GM19043 (cell line): Measurements from ENCODE around the gene GPC3.
"Not testable (repeated sequence)": the region's sequence is repeated elsewhere in the genome, so short reads cannot be mapped to it uniquely, and the experiment has no call there.

ENCODE experiments used
- ATAC-seq: cut with Tn5 transposase; IDR thresholded peaks from one replicate; pipeline ENCODE4 v1.9.1; 2021; ENCODE audit warnings: low read depth; ENCODE audit not compliant: unreplicated experiment

GPC3 gene

DNA sequence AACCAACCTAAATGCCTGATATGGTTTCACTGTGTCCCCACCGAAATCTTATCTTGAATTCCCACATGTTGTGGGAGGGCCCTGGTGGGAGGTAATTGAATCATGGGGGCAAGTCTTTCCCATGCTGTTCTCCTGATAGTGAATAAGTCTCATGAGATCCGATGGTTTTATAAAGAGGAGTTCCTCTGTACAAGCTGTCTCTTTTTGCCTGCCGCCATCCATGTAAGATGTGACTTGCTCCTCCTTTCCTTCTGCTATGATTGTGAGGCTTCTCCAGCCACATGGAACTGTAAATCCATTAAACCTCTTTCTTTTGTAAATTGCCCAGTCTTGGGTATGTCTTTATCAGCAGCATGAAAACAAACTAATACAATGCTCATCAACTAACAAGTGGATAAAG is 265.1 kb downstream of the GPC3 start:
- not testable (repeated sequence) for ATAC-seq

DNA sequence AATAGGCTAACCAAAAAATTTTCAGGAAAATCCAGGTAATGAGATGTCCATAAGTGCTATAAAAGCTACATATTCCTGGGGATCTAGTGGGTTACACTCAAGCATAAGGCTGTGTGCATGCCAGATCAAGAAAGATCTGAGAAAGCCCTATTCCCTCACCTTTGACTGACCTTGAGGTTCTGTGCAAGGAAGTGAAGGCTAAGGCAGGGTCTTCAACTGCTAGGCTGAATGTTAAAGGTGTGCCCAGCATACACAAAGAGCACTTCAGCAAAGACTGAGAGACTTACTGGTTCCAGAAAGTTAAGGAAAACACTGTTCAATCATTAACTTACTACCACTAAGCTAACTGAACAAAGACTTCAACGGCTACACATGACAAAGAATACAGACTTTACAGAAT is 269.7 kb downstream of the GPC3 start:
- ATAC-seq = no peak

DNA sequence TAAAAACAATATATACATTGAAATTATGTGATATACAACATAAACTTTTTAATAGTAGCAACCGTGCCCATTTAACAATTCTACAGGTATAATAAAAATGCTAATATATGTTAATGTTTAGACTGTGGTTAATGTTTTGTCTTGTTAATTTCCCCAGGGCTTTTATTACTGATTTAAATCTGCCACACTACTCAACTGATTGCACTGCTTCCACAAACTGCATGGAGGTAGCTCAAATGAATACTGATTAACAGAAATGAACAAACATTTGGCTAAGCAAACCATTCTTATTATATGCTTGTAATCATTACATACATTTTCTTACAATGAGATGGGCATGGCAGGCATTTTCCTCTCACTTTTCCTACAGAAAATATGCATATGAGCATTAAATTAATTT is 275.9 kb downstream of the GPC3 start:
- ATAC-seq = no peak

- ATAC-seq = no peak
These were observed 278.5 kb downstream of the GPC3 start for GRCh38 chrX:133706890-133707289.

- ATAC-seq = no peak
These were observed 283.2 kb downstream of the GPC3 start for GRCh38 chrX:133702230-133702629.

GRCh38 chrX:133699023-133699728 is 286.2 kb downstream of the GPC3 start:
- no peak for ATAC-seq

- ATAC-seq = no peak
These were observed 287.1 kb downstream of the GPC3 start for GRCh38 chrX:133698298-133698697.

GRCh38 chrX:133697656-133698055 is 287.7 kb downstream of the GPC3 start:
- no peak for ATAC-seq

GRCh38 chrX:133689997-133690599 is 295.3 kb downstream of the GPC3 start:
- no peak for ATAC-seq

- ATAC-seq = no peak
These were observed 299.6 kb downstream of the GPC3 start for GRCh38 chrX:133685822-133686221.

DNA sequence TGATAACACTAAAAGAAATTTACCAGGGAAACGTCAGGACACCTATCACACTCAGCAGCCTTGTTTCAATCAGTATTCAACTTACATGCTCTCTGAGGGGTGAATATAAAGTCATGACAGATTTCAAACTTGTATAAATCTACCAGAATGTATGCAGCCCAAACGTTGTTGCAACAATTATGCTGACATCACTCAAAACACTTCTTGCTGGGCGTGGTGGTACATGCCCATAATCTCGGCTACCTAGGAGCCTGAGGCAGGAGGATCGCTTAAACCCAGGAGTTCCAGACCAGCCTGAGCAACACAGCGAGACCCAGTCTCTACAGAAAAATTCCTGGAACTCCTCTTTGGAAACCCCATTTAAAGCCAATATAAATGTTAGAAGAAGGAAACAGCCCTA is 303.5 kb downstream of the GPC3 start:
- no peak for ATAC-seq

DNA sequence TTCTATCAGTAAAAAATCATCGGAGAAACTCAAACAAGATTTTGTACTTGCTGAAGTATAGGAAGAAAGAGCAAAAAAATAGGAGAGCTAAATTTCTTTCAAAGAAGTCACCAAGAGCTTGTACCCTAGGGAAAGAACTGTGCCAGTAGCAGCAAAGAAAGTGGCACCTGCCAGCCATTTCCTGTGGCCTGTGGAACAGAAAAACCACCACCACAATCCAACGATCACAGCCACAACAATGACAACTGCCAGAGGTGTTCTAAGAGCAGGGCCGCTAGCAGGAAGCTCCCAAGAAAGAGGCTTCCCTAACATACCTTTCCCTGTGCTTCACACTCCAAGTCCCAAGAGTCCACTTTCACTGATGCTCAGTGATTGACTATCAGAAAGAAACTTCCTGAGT is 304.0 kb downstream of the GPC3 start:
- no peak for ATAC-seq

DNA sequence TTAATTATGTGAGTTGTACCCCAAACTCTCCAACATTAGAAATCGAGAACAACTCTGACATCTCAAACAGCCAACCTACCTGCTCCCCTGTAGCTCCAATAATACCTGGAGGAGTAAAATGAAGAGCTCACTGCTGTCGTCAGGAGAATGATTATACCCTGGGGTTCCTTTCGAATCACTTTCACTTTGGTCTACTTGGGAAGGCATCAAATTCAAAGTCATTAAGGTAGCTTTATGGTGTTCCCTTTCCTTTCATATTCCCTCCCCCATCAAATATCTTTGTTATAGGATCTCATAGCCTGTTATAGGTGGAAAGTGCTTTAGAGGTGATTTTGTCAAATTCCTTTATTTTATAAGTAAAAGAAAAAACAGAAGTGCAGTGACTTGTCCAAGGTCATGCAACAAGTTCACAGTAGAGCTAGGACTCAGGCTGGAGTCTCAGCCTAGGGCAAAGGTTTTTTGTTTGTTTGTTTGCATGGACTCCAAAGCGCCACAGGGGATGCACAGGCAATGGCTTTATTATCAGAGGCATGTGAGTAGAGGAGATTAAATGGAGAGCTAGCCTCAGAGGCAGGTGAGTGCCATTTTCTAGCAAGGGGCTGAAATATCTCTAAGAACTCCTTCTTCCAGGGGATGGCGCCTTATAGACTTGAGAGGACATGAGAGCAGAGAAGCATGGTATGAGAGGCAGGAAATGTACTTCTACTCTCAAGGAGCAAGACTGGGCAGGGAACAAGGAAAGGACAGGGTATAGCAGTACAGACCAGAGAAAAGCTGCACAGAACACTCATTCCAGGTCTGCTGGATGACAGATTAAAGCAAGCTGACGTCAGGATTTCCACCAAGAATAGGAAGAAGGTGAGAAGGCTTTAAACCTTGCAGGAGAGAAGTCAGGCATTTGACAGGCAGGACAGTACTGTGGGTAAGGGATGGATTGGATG is 308.0 kb downstream of the GPC3 start:
- ATAC-seq = no peak

DNA sequence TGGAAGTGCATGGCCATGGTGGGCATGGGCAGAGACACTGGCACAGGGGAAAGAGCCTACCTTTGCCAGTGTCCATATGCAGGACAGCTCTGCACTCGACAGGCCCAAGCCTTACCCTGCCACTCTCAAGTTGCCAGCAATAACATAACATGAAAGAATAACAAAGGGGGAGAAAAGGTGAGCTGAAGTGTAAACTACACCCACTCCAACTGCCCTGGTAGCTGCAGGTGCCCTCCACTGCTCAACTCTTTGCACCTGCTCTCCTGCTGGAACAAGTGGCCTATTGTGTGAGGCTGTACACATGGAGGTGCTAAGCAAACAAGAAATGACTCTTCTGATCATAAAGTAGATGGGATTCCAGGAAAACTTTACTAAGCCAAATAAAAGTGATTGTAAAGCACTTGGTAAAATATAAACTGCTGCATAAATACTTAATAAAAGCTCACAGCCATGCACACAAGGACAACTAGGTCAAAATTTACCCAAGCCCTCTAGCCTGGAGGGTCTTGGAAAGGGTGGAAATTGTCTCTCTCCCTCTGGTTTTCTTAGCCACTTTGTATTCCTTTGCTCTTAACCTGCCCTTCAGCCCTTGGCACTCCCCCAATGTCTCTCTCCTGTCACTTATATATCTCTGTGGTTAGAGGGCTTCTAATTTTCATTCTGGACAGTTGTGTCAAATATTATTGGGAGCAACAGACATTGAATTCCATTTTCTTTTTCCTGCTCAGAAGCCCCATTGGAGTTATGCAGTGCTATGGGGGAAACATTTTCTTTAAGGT is 308.9 kb downstream of the GPC3 start:
- no peak for ATAC-seq

GRCh38 chrX:133674726-133675470 is 310.5 kb downstream of the GPC3 start:
- no peak for ATAC-seq

GRCh38 chrX:133670383-133670782 is 315.0 kb downstream of the GPC3 start:
- no peak for ATAC-seq

- ATAC-seq = no peak
These were observed 316.2 kb downstream of the GPC3 start for GRCh38 chrX:133669214-133669613.

- ATAC-seq = no peak
These were observed 317.0 kb downstream of the GPC3 start for GRCh38 chrX:133668225-133668931.

DNA sequence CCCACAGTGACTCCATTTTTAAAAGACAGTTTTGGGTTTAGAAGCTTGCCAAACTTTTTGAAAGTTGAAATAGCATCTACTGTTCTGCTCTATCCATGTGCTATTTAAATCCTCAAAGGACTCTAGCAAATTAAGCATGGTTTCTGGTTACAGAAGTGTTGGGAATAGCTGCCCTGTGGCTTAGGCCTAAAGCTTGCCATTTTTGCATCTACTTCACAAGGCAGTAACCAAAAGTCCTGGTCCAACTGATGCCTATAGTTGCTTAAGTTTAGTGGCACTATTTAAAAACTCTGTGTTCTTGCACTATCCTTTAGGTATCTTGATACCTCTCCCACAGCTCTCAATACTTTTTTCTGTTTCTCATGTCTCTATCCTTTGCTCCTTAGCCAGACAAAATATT is 319.1 kb downstream of the GPC3 start:
- ATAC-seq = no peak
